ENCODE data around the gene SLC4A3.

SLC4A3 gene

DNA sequence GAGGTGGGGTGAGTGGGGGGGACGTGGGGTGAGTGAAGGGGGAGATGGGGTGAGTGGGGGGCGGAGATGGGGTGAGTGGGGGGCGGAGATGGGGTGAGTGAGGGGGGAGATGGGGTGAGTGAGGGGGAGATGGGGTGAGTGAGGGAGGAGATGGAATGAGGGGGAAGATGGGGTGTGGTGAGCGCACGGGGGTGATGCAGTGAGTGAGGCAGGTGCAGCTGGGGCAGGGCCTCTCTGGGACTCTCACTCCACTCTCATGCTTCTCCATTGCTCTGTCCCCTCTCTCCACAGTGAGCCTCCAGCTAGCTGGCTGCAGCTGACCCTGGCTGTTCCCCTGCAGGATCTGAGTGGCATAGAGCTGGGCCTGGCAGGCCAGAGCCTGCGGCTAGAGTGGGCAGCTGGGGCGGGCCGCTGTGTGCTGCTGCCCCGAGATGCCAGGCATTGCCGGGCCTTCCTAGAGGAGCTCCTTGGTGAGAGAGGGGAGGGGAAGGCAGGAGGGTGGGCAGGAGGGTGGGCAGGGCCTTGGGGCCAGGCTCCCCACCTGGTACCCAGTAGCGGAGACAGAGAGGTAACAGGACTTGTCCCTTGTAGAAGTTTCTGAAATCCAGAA is 13.9 kb upstream of the SLC4A3 start:
- no peaks in the 10 kb centered on the region for H3K9me3 ChIP-seq (ENCODE audit: control insufficient read depth, insufficient read depth, low read length)
- no peak overlapping the region for H3K4me3 ChIP-seq (ENCODE audit: low read depth, low read length)
- no peaks in the 10 kb centered on the region for H3K27me3 ChIP-seq (ENCODE audit: control insufficient read depth, insufficient read depth, low read length)
- no peaks in the 10 kb centered on the region for H3K4me1 ChIP-seq (ENCODE audit: control insufficient read depth, insufficient read depth, low read length)
- H3K36me3 ChIP-seq (ENCODE audit: control insufficient read depth, insufficient read depth, low read length): peaks cover 33% of the 10 kb centered on the region
- H3K9ac ChIP-seq (ENCODE audit: low read depth, low read length): no peak overlapping the region
- H3K27ac ChIP-seq (ENCODE audit: low read depth, low read length): no peak overlapping the region

DNA sequence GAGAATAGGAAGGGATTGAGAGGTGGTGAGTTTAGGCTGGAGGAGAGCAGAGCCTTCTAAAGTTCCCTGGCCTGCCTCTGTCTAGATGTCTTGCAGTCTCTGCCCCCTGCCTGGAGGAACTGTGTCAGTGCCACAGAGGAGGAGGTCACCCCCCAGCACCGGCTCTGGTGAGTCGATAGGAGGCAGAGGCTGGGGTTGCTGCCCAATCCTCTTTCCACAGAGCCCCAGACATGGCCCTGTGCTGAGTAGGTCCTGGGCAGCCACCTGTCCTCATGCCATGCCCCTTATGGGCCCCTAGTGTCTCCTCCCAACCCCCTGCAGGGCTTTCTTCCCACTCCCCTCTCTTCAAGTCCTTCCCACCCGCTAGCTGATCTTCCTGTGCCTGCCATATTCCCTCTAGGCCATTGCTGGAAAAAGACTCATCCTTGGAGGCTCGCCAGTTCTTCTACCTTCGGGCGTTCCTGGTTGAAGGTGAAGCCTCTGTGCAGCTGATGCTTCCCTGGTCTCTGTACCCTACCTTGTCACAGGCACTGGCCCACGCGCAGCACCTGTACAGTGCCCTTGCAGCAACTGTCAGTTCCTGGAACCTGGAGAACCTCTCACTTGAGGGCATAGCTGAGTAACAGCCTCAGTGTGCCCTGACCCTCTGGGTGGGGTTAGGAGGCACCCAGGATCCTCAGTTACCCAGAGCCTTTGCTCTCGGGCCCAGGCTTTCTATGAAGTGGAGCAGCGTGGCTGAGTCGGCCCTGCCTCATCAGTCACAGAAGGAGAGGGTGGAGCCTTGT is 13.2 kb upstream of the SLC4A3 start:
- Histone ChIP-seq H3K4me3 (ENCODE audit: low read depth, low read length) (no peak overlapping the region), H3K36me3 (ENCODE audit: control insufficient read depth, insufficient read depth, low read length) (peaks cover 28% of the 10 kb centered on the region), H3K27ac (ENCODE audit: low read depth, low read length) (no peak overlapping the region), H3K9ac (ENCODE audit: low read depth, low read length) (no peak overlapping the region), H3K27me3 (ENCODE audit: control insufficient read depth, insufficient read depth, low read length) (no peaks in the 10 kb centered on the region), H3K4me1 (ENCODE audit: control insufficient read depth, insufficient read depth, low read length) (no peaks in the 10 kb centered on the region), H3K9me3 (ENCODE audit: control insufficient read depth, insufficient read depth, low read length) (no peaks in the 10 kb centered on the region)

DNA sequence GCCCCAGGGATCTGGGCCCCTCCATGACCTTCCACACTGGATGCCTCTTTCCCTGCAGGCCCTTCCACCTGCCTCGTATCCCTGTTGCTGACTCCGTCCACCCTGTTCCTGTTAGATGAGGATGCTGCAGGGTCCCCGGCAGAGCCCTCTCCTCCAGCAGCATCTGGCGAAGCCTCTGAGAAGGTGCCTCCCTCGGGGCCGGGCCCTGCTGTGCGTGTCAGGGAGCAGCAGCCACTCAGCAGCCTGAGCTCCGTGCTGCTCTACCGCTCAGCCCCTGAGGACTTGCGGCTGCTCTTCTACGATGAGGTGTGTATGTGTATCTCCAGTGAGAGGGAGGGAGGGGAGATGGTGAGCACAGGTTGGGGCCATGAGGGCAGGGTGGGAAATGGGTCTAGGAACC is 12.4 kb upstream of the SLC4A3 start:
- Histone ChIP-seq H3K4me3 (ENCODE audit: low read depth, low read length) (no peak overlapping the region), H3K4me1 (ENCODE audit: control insufficient read depth, insufficient read depth, low read length) (no peaks in the 10 kb centered on the region), H3K9ac (ENCODE audit: low read depth, low read length) (no peak overlapping the region), H3K27ac (ENCODE audit: low read depth, low read length) (no peak overlapping the region), H3K27me3 (ENCODE audit: control insufficient read depth, insufficient read depth, low read length) (no peaks in the 10 kb centered on the region), H3K9me3 (ENCODE audit: control insufficient read depth, insufficient read depth, low read length) (no peaks in the 10 kb centered on the region), H3K36me3 (ENCODE audit: control insufficient read depth, insufficient read depth, low read length) (peaks cover 20% of the 10 kb centered on the region)

DNA sequence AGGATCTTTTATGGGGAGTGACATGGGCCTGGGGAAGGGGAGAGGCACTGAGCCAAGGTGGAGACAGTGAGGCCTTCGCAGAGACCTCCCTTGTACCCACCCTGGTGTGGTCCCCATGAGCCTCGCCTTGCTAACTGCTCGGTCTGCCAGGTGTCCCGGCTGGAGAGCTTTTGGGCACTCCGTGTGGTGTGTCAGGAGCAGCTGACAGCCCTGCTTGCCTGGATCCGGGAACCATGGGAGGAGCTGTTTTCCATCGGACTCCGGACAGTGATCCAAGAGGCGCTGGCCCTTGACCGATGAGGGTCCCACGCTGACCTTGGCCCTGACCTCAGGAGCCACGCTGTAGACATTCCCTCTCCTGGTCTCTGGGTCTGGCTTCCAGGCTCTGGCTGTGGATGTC is 11.5 kb upstream of the SLC4A3 start:
- Histone ChIP-seq H3K27ac (ENCODE audit: low read depth, low read length) (no peak overlapping the region), H3K9ac (ENCODE audit: low read depth, low read length) (no peak overlapping the region), H3K4me3 (ENCODE audit: low read depth, low read length) (no peak overlapping the region), H3K4me1 (ENCODE audit: control insufficient read depth, insufficient read depth, low read length) (no peaks in the 10 kb centered on the region), H3K9me3 (ENCODE audit: control insufficient read depth, insufficient read depth, low read length) (no peaks in the 10 kb centered on the region), H3K27me3 (ENCODE audit: control insufficient read depth, insufficient read depth, low read length) (no peaks in the 10 kb centered on the region), H3K36me3 (ENCODE audit: control insufficient read depth, insufficient read depth, low read length) (peaks cover 20% of the 10 kb centered on the region)

DNA sequence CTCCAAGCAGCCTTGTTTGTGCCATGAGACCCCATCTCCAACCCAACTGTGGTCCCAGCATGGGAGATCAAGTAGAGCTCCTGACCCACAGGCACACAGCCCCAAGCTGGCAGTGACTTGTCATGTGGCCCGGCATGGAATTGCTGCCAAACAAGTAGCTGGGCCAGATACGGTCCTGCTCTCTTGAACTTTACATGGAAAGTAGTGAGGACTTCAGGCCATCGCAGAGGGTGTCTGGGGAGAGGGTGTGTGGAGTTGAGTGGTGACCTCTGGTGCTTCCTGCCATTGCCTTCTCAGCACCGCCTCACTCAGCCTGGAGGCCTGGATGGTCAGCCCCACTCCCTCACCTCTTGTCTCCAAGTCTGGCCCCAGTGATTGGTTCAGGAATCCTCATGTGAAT is 10.9 kb upstream of the SLC4A3 start:
- Histone ChIP-seq H3K9ac (ENCODE audit: low read depth, low read length) (no peak overlapping the region), H3K9me3 (ENCODE audit: control insufficient read depth, insufficient read depth, low read length) (no peaks in the 10 kb centered on the region), H3K27ac (ENCODE audit: low read depth, low read length) (no peak overlapping the region), H3K36me3 (ENCODE audit: control insufficient read depth, insufficient read depth, low read length) (peaks cover 20% of the 10 kb centered on the region), H3K4me3 (ENCODE audit: low read depth, low read length) (no peak overlapping the region), H3K27me3 (ENCODE audit: control insufficient read depth, insufficient read depth, low read length) (no peaks in the 10 kb centered on the region), H3K4me1 (ENCODE audit: control insufficient read depth, insufficient read depth, low read length) (no peaks in the 10 kb centered on the region)

DNA sequence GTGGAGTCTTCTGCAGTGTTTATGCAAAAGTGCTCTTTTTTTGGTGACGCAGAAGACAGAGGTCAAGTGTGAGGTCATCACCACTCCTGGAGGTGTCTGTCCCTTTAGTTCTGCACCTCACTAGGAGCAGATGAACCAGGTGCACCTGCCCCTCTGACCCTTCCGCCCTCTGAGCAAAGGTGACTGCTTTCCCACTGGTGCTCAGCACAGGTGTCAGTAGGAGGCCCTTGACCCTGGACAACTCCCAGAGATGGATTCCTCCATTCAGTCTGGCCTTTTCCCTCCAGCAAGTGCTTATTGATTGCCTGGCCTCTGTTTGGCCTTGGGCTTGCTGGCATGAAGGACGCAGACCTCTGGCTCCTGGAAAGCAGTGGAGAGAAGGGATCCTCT is 8.7 kb upstream of the SLC4A3 start:
- H3K9ac ChIP-seq (ENCODE audit: low read depth, low read length): no peak overlapping the region
- no peak overlapping the region for H3K4me3 ChIP-seq (ENCODE audit: low read depth, low read length)
- no peaks in the 10 kb centered on the region for H3K4me1 ChIP-seq (ENCODE audit: control insufficient read depth, insufficient read depth, low read length)
- H3K27me3 ChIP-seq (ENCODE audit: control insufficient read depth, insufficient read depth, low read length): no peaks in the 10 kb centered on the region; the same call in 1 of the 2 replicates
- H3K36me3 ChIP-seq (ENCODE audit: control insufficient read depth, insufficient read depth, low read length): peaks cover 11% of the 10 kb centered on the region; the same call in 1 of the 2 replicates
- H3K9me3 ChIP-seq (ENCODE audit: control insufficient read depth, insufficient read depth, low read length): no peaks in the 10 kb centered on the region
- no peak overlapping the region for H3K27ac ChIP-seq (ENCODE audit: low read depth, low read length)

DNA sequence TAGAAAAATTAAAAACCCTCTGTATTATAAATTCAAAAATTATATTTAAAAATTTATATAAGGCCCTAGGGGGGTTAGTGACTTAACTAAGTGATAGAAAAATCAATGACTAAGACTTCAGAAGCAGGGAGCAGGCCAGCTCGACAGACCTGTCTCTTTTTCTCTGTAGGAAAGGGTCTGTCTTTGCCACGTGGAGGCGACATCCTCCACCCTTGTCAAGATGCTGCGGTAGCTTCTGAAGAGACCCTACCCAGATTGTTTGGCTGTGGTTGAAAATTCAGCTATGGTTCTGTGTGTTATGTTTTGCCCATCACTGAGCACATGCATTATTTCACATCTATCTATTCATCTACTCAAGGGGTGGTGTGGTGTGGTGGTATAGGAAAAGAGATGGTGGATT is 8.2 kb upstream of the SLC4A3 start:
- Histone ChIP-seq H3K36me3 (ENCODE audit: control insufficient read depth, insufficient read depth, low read length) (peaks cover 11% of the 10 kb centered on the region; the same call in 1 of the 2 replicates), H3K4me3 (ENCODE audit: low read depth, low read length) (no peak overlapping the region), H3K9me3 (ENCODE audit: control insufficient read depth, insufficient read depth, low read length) (no peaks in the 10 kb centered on the region), H3K9ac (ENCODE audit: low read depth, low read length) (no peak overlapping the region), H3K4me1 (ENCODE audit: control insufficient read depth, insufficient read depth, low read length) (no peaks in the 10 kb centered on the region), H3K27me3 (ENCODE audit: control insufficient read depth, insufficient read depth, low read length) (no peaks in the 10 kb centered on the region; the same call in 1 of the 2 replicates), H3K27ac (ENCODE audit: low read depth, low read length) (no peak overlapping the region)

DNA sequence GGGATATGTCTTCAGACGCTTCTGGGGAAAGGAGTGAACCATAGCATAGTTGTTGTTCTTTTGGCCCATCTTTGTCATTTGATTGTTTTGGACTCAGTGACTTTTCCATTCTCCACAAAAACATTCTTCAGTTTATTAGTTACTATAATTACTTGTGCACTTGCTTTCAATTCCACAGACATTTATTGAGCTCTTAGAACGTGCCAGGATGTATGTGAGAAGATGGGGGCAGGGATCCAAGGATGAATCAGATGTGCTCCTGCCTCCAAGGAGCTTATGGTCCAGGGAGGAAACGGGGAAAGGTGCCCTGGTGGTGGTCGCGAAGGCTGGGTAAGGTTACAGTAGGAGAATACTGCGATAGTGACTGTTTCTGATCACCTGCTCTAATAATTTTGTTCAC is 6.9 kb upstream of the SLC4A3 start:
- no peaks in the 10 kb centered on the region; the same call in 1 of the 2 replicates for H3K27me3 ChIP-seq (ENCODE audit: control insufficient read depth, insufficient read depth, low read length)
- H3K9me3 ChIP-seq (ENCODE audit: control insufficient read depth, insufficient read depth, low read length): no peaks in the 10 kb centered on the region
- no peak overlapping the region for H3K9ac ChIP-seq (ENCODE audit: low read depth, low read length)
- H3K4me3 ChIP-seq (ENCODE audit: low read depth, low read length): no peak overlapping the region
- peaks cover 11% of the 10 kb centered on the region; the same call in 1 of the 2 replicates for H3K36me3 ChIP-seq (ENCODE audit: control insufficient read depth, insufficient read depth, low read length)
- no peak overlapping the region for H3K27ac ChIP-seq (ENCODE audit: low read depth, low read length)
- no peaks in the 10 kb centered on the region for H3K4me1 ChIP-seq (ENCODE audit: control insufficient read depth, insufficient read depth, low read length)

DNA sequence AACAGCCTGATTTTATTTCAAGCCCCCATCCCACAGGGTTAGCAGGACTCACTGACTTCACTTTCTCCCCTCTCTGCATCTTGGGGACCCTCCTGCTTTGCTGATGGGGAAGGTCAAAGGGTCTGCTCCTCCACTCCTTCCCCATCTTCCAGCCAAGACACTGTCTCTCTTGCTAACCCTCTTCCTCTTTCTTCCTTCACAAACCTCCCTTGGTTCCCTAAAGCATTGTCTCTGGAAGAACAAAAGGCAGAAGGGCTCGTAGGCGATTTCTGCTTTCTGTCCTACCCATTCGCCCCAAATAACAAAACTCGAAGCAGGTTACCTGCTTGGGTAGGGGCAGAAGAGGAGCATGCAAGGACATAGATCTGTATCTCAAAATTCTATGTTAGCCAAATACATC is 5.5 kb upstream of the SLC4A3 start:
- Histone ChIP-seq H3K4me1 (ENCODE audit: control insufficient read depth, insufficient read depth, low read length) (0 out of 2 replicates have a peak, but pooled peaks cover 3% of the 10 kb centered on the region), H3K9ac (ENCODE audit: low read depth, low read length) (no peak overlapping the region), H3K27me3 (ENCODE audit: control insufficient read depth, insufficient read depth, low read length) (peaks cover 9% of the 10 kb centered on the region), H3K4me3 (ENCODE audit: low read depth, low read length) (no peak overlapping the region), H3K36me3 (ENCODE audit: control insufficient read depth, insufficient read depth, low read length) (no peaks in the 10 kb centered on the region), H3K9me3 (ENCODE audit: control insufficient read depth, insufficient read depth, low read length) (no peaks in the 10 kb centered on the region), H3K27ac (ENCODE audit: low read depth, low read length) (no peak overlapping the region)

DNA sequence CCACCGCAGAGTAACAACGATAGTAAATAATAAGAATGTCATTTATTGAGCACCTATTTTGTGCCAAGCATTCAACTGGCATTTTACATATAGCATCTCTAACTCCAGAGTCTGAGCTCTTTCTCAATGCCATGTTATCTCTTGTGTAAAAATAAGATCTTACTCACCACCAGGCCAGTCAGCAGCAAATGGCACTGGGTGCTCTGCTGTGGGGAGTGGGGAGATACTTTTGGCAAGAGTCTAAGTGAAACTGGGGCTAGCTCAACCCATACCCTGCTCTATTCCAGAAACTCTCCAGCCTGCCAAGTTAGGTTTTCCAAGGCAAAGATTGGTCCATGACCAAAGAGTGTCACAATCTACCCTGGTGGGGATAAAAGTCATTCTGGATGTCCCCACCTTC is 5.0 kb upstream of the SLC4A3 start:
- Histone ChIP-seq H3K27ac (ENCODE audit: low read depth, low read length) (no peak overlapping the region), H3K4me1 (ENCODE audit: control insufficient read depth, insufficient read depth, low read length) (0 out of 2 replicates have a peak, but pooled peaks cover 3% of the 10 kb centered on the region), H3K9me3 (ENCODE audit: control insufficient read depth, insufficient read depth, low read length) (no peaks in the 10 kb centered on the region), H3K4me3 (ENCODE audit: low read depth, low read length) (no peak overlapping the region), H3K36me3 (ENCODE audit: control insufficient read depth, insufficient read depth, low read length) (no peaks in the 10 kb centered on the region), H3K9ac (ENCODE audit: low read depth, low read length) (no peak overlapping the region), H3K27me3 (ENCODE audit: control insufficient read depth, insufficient read depth, low read length) (peaks cover 9% of the 10 kb centered on the region)

DNA sequence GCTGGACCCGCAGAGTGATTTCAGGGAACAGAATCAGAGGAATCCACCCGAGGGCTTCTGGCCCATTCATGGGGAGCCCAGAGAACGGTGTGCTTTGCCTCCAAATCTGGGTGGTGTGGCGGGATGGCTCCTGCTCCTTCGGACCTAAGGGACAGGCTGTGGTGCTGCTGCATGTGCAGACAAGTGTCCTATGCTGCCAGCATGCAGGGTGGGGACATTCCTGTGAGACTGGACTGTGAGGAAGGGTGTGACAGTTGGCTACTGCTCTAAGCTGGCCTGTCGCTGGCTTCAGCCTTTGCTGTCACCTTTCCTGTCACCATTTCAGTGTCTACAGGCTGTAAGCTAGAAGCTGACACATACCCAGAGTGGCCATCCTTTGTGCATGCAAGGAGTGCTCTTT is 2.9 kb upstream of the SLC4A3 start:
- 0 out of 2 replicates have a peak, but pooled peaks cover 7% of the 10 kb centered on the region for H3K4me1 ChIP-seq (ENCODE audit: control insufficient read depth, insufficient read depth, low read length)
- no peak overlapping the region for H3K9ac ChIP-seq (ENCODE audit: low read depth, low read length)
- H3K9me3 ChIP-seq (ENCODE audit: control insufficient read depth, insufficient read depth, low read length): no peaks in the 10 kb centered on the region
- H3K4me3 ChIP-seq (ENCODE audit: low read depth, low read length): no peak overlapping the region
- no peak overlapping the region for H3K27ac ChIP-seq (ENCODE audit: low read depth, low read length)
- H3K27me3 ChIP-seq (ENCODE audit: control insufficient read depth, insufficient read depth, low read length): peaks cover 9% of the 10 kb centered on the region
- no peaks in the 10 kb centered on the region for H3K36me3 ChIP-seq (ENCODE audit: control insufficient read depth, insufficient read depth, low read length)
